Activated CD8-positive, alpha-beta T cell treated with anti-CD3 and anti-CD28 coated beads, Interleukin-2, amount 10 ng/mL, durations not matched to agents 7 days and 5 days (primary cell): ENCODE results near the gene ACTL6B. TPM values are rescaled to one million over a fixed set of nuclear protein-coding genes. Genes with fewer than 3 reads are reported as not detected.
A peak's percentile ranks its signal among the peaks of the same experiment; 100 is the strongest.

Source experiments
- ATAC-seq: fragments of 150-1000 bp; cut with Tn5 transposase; one replicate; pipeline ENCODE4 v1.10.0; 2021; ENCODE audit warnings: moderate library complexity
- CTCF ChIA-PET: fragments of 350-600 bp; sonication (Branson Sonifier 250); formaldehyde crosslinking; loops from one replicate; lab custom pipeline; 2021; ENCODE audit warnings: antibody characterized with exemption; lab: Charles Lee
- POLR2A ChIA-PET: fragments of 350-600 bp; sonication (Branson Sonifier 250); formaldehyde crosslinking; loops from one replicate; lab custom pipeline; 2021; ENCODE audit warnings: antibody characterized with exemption; lab: Charles Lee
- DNase-seq: peaks from one replicate; pipeline ENCODE4 v3.0.0-alpha.2; 2020
- H3K27ac Mint-ChIP-seq: one replicate; pipeline ENCODE4 v1.8.0; 2021; ENCODE audit warnings: mild to moderate bottlenecking, mixed read lengths
- H3K27me3 Mint-ChIP-seq: one replicate; pipeline ENCODE4 v1.8.0; 2021; ENCODE audit warnings: low read depth, mixed read lengths
- H3K36me3 Mint-ChIP-seq: one replicate; pipeline ENCODE4 v1.8.0; 2021; ENCODE audit warnings: low read depth, mixed read lengths
- H3K4me1 Mint-ChIP-seq: one replicate; pipeline ENCODE4 v1.8.0; 2021; ENCODE audit warnings: low read depth, mixed read lengths
- H3K4me3 Mint-ChIP-seq: one replicate; pipeline ENCODE4 v1.8.0; 2021; ENCODE audit warnings: mild to moderate bottlenecking, mixed read lengths
- H3K9me3 Mint-ChIP-seq: one replicate; pipeline ENCODE4 v1.8.0; 2022; ENCODE audit warnings: mixed read lengths; ENCODE audit not compliant: insufficient read depth
- total RNA-seq, 2 experiments: library from RNA; stranded (reverse); gene quantifications; one replicate each; pipeline ENCODE4 v1.2.3, GENCODE V29; 2021

Gene ACTL6B
- total RNA-seq, 2 experiments from 2014 or later, result not detected

DNA sequence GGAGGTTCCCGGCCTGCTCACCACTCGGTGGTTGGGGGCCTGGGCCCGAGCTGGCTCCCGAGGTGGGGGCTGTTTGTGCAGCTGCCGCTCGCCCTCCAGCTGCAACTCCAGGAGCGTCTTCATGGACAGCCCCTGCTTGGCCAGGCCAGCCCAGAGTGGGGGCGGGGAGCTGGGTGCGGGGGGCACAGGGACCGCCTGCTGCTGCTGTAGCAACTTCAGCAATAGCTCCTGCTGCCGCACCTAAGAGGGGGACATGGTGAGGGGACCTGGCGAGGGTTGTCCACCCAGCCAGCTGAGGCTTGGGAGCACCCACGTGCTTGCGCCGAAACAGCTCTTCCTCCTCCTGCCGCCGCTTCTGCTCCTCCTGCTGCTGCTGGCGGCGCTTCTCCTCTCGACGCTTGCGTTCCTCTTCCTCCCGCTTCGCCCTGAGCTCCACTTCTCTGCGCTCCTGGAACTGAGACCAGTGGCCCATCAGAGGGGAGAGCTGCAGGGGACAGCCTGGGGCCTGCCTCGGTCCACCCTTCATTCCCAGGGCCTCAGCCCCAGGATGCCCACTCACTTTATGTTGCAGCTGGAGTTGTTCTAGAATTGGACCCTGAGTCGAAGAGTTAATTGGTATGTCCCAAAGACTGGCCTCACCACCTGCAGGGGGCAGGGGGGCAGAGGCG, 26.9 kb upstream of the ACTL6B start:
- no peaks in the 10 kb centered on the region for H3K9me3 Mint-ChIP-seq
- ATAC-seq (no peak), DNase-seq (no peak)
- POLR2A ChIA-PET, result interaction anchor here (1.1 to 1.7 kb wide), 2 partner anchors 10 to 68 kb away, joined by 3 to 5 read pairs; no protein-coding TSS in a partner anchor
- peaks cover 33% of the 10 kb centered on the region for H3K36me3 Mint-ChIP-seq
- H3K27me3 Mint-ChIP-seq, result no peaks in the 10 kb centered on the region
- H3K4me1 Mint-ChIP-seq, result peaks cover 19% of the 10 kb centered on the region
- CTCF ChIA-PET, result interaction anchor here (1.2 to 6.1 kb wide), 3 partner anchors 9 to 124 kb away, joined by 4 to 38 read pairs (median 10); partner anchors contain the start of gene POP7
- H3K4me3 Mint-ChIP-seq, result no peak overlapping the region
- H3K27ac Mint-ChIP-seq, result no peak overlapping the region

DNA sequence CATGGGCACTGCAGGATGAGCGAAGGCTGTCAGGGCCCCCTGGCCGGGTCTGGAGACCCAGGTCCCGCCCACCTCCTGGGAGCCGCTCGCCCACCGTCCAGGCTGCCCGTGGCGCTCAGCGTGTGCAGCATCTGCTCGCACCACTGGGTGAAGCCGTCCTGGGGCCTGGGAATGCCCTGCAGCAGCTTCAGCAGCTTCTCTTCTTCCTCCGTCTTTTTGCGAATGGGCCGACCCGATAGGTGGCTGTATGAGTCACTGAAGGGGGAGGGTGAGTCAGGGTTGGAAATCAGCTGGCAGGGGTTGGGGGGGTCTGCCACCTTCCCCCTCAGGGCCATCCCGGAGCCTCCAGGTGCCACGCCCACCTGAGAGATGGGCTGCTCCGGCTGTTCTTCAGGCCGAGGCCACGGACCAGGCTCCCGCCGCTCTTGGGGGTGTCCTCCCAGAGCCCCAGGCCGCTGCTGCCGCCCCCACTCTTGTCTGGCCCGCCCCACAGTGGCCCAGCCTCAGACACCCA, 26.0 kb upstream of the ACTL6B start:
- ChIA-PET CTCF (interaction anchor here (1.2 to 6.1 kb wide), 3 partner anchors 10 to 123 kb away, joined by 4 to 38 read pairs (median 10); partner anchors contain the start of gene POP7), POLR2A (interaction anchor here (1.7 to 2.5 kb wide), 2 partner anchors 8 to 11 kb away, joined by 5 to 9 read pairs; no protein-coding TSS in a partner anchor)
- no peaks in the 10 kb centered on the region for H3K27me3 Mint-ChIP-seq
- H3K36me3 Mint-ChIP-seq, result peaks cover 35% of the 10 kb centered on the region
- no peak overlapping the region for H3K27ac Mint-ChIP-seq
- H3K9me3 Mint-ChIP-seq, result no peaks in the 10 kb centered on the region
- H3K4me1 Mint-ChIP-seq, result peaks cover 26% of the 10 kb centered on the region
- no peak for DNase-seq
- no peak overlapping the region for H3K4me3 Mint-ChIP-seq
- no peak for ATAC-seq

DNA sequence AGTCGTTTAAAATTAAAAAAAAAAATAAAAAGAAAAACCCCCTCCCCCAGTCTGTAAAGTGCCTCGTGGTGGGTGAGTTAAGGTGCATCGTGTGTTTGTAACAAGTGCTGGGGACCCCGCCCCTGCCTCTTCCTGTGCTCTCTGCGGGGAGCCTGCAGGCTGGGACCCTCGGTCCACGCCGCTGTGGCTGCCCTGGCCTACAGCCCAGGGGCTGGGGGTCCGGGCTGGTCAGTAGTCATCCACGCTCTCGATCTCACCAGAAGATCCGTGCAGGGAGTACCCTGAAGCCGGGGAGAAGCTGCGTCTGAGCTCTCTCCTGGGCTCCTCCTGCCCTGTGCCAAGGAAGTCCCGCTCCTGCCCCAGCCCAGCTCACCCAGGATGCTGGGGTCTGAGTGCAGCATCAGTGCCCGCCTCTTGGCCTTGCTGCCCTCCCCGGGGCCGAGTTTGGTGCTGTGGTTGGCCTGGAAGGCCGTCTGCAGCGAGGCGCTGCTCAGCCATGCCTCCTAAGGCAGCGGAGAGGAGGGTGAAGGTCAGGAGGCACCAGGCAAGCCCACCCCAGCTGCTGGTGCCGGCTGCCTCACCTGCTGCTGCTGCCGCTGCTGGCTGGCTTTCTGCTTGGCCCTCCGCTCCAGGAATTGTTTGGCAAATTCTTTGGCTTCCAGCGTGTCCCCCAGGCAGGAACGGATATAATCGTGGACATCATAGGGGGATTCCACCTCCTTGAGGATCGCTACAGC, 25.4 kb upstream of the ACTL6B start:
- no peaks in the 10 kb centered on the region for H3K9me3 Mint-ChIP-seq

GRCh38 chr7:100680576-100681271, 24.5 kb upstream of the ACTL6B start:
- Mint-ChIP-seq H3K27me3 (no peaks in the 10 kb centered on the region), H3K4me1 (peaks cover 34% of the 10 kb centered on the region), H3K36me3 (peaks cover 40% of the 10 kb centered on the region), H3K4me3 (no peak overlapping the region), H3K27ac (no peak overlapping the region), H3K9me3 (no peaks in the 10 kb centered on the region)
- ChIA-PET CTCF (interaction anchor here (1.3 to 6.1 kb wide), 3 partner anchors 11 to 48 kb away, joined by 4 to 38 read pairs (median 5); partner anchors contain the start of gene POP7), POLR2A (interaction anchor here (0.9 to 2.5 kb wide), 2 partner anchors 10 to 55 kb away, joined by 3 to 9 read pairs; no protein-coding TSS in a partner anchor)
- DNase-seq, result no peak
- no peak for ATAC-seq

More for the DNA sequence above, 25.4 kb upstream of the ACTL6B start:
- DNase-seq (no peak), ATAC-seq (no peak)
- Mint-ChIP-seq H3K27ac (peak overlapping the region; percentile 52), H3K4me3 (no peak overlapping the region), H3K4me1 (peaks cover 30% of the 10 kb centered on the region), H3K27me3 (no peaks in the 10 kb centered on the region), H3K36me3 (peaks cover 37% of the 10 kb centered on the region)
- POLR2A ChIA-PET, result interaction anchor here (1.7 to 2.5 kb wide), 2 partner anchors 9 to 11 kb away, joined by 5 to 9 read pairs; no protein-coding TSS in a partner anchor
- CTCF ChIA-PET, result interaction anchor here (1.7 to 6.1 kb wide), 3 partner anchors 11 to 49 kb away, joined by 4 to 38 read pairs (median 10); partner anchors contain the start of gene POP7

DNA sequence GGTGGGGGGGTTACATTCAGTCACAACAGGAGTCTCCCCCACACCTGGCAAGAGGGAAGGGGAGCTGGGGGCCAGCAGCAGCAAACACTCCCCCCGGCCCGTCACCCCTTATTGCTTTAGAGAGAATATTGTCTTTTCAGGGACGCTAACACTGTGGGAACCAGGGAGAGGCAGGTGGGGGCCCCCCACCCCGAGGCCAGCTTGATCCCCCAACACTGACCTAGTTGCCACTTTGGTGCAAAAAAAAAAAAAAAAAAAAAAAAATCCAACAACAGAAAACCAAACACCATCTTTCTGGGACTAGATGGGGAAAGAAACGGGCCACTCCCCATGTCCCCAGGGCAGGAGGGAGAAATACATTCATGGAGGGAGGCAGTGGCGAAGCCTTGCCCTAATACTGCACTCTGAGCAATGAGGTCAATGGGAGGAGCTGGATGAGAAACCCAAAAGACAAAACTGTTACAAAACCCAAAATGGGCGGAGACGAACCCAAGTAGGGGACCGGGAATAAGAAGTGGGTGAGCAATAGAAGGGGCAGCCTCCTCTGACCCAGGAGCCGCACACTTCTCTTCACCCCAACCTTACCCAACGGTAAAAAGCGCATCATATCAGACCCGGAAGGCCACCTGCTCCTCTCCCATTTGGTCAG, 23.8 kb upstream of the ACTL6B start:
- Mint-ChIP-seq H3K27me3 (no peaks in the 10 kb centered on the region), H3K27ac (peak overlapping the region; percentile 1), H3K36me3 (peaks cover 35% of the 10 kb centered on the region), H3K4me3 (no peak overlapping the region), H3K4me1 (peaks cover 34% of the 10 kb centered on the region), H3K9me3 (no peaks in the 10 kb centered on the region)
- ATAC-seq (no peak), DNase-seq (no peak)
- POLR2A ChIA-PET, result interaction anchor here (0.8 to 2.5 kb wide), 3 partner anchors 10 to 113 kb away, joined by 3 to 9 read pairs (median 5); no protein-coding TSS in a partner anchor
- CTCF ChIA-PET, result interaction anchor here (1.3 to 6.1 kb wide), 3 partner anchors 12 to 47 kb away, joined by 4 to 38 read pairs (median 5); partner anchors contain the start of gene POP7

DNA sequence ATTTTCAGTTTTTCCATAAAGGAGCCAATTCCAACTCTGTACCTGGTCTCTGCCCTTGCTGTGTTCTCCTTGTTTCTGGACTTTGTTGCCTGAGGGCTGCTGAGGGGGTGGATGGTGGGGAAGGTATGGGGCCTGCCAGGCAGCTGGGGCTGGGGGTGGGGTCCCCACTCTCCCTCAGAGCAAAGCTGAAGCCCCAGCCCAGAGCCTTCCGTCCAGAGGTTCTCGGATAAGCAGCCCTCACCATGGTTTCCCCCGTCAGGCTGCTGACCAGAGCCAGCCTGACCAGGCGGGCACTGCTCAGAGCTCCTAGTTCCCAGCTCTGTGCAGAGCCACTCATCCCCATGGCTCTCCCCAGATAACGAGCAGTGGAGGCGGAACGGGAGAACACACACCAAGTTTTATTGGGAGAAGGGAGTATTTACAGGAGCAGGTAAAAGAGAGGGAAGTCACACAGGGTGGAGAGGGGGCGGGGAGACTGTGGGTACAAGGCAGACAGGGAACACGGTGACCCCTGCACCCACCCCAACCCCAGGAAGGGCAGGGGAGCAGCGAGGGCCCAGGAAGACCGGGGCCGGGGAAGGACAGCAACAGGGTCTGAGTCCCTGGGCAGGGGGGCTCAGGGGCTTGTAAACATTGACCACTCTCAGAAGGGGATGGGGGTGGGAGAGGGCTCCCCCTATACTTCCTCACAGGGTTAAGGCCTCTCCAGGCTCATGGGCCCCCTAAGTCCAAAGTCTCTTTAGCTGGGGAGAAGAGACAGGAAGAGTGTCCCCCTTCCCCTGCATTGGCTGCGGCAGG, 23.1 kb upstream of the ACTL6B start:
- POLR2A ChIA-PET, result interaction anchor here (0.8 to 2.5 kb wide), 2 partner anchors 11 to 112 kb away, joined by 5 to 9 read pairs; no protein-coding TSS in a partner anchor
- H3K9me3 Mint-ChIP-seq, result no peaks in the 10 kb centered on the region
- H3K27ac Mint-ChIP-seq, result peak overlapping the region; percentile 25
- ATAC-seq (no peak), DNase-seq (no peak)
- peaks cover 34% of the 10 kb centered on the region for H3K4me1 Mint-ChIP-seq
- H3K27me3 Mint-ChIP-seq, result no peaks in the 10 kb centered on the region
- H3K4me3 Mint-ChIP-seq, result no peak overlapping the region
- CTCF ChIA-PET, result interaction anchor here (1.7 to 6.1 kb wide), 2 partner anchors 13 to 47 kb away, joined by 4 to 38 read pairs; no protein-coding TSS in a partner anchor
- H3K36me3 Mint-ChIP-seq, result peaks cover 35% of the 10 kb centered on the region

GRCh38 chr7:100678291-100678984, 22.2 kb upstream of the ACTL6B start:
- Mint-ChIP-seq H3K27ac (peak overlapping the region; percentile 66), H3K4me1 (peaks cover 34% of the 10 kb centered on the region), H3K27me3 (no peaks in the 10 kb centered on the region), H3K36me3 (peaks cover 35% of the 10 kb centered on the region), H3K9me3 (no peaks in the 10 kb centered on the region), H3K4me3 (no peak overlapping the region)
- DNase-seq, result no peak
- ChIA-PET CTCF (interaction anchor here (1.1 to 3.4 kb wide), 2 partner anchors 14 to 27 kb away, joined by 6 to 24 read pairs; partner anchors contain the start of genes GIGYF1 and POP7), POLR2A (no interaction called here)
- no peak for ATAC-seq

- Mint-ChIP-seq H3K9me3 (no peaks in the 10 kb centered on the region), H3K4me1 (peaks cover 40% of the 10 kb centered on the region), H3K27me3 (no peaks in the 10 kb centered on the region), H3K36me3 (peaks cover 33% of the 10 kb centered on the region), H3K4me3 (peak overlapping the region; percentile 22), H3K27ac (peak overlapping the region; percentile 88)
- ATAC-seq (no peak), DNase-seq (no peak)
- POLR2A ChIA-PET, result interaction anchor here (0.8 to 1.9 kb wide), 4 partner anchors 8 to 92 kb away, joined by 3 to 7 read pairs (median 4); no protein-coding TSS in a partner anchor
- CTCF ChIA-PET, result interaction anchor here (1.1 to 3.4 kb wide), 4 partner anchors 15 to 45 kb away, joined by 3 to 24 read pairs (median 9); partner anchors contain the start of genes GIGYF1 and POP7
These were observed 21.3 kb upstream of the ACTL6B start for GRCh38 chr7:100677308-100678267.
